ENCODE data around the gene CCRL2.
"Not testable (repeated sequence)": the region's sequence is repeated elsewhere in the genome, so short reads cannot be mapped to it uniquely, and the experiment has no call there.

CCRL2 gene

GRCh38 chr3:46405301-46406019 is 1.6 kb upstream of the CCRL2 start:
- FAIRE-seq, result no peak

- no peak for FAIRE-seq
Measured at GRCh38 chr3:46406443-46406787, 644 bp upstream of the CCRL2 start.

DNA sequence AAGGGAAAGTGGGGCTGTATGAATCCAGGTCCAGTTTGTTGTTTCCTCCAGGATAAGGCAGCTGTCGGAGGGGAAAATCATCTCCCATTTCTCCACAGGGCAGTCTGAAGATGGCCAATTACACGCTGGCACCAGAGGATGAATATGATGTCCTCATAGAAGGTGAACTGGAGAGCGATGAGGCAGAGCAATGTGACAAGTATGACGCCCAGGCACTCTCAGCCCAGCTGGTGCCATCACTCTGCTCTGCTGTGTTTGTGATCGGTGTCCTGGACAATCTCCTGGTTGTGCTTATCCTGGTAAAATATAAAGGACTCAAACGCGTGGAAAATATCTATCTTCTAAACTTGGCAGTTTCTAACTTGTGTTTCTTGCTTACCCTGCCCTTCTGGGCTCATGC is 911 bp downstream of the CCRL2 start:
- FAIRE-seq, result no peak

- FAIRE-seq, result no peak
Measured at GRCh38 chr3:46408853-46409252, 1.8 kb downstream of the CCRL2 start.

DNA sequence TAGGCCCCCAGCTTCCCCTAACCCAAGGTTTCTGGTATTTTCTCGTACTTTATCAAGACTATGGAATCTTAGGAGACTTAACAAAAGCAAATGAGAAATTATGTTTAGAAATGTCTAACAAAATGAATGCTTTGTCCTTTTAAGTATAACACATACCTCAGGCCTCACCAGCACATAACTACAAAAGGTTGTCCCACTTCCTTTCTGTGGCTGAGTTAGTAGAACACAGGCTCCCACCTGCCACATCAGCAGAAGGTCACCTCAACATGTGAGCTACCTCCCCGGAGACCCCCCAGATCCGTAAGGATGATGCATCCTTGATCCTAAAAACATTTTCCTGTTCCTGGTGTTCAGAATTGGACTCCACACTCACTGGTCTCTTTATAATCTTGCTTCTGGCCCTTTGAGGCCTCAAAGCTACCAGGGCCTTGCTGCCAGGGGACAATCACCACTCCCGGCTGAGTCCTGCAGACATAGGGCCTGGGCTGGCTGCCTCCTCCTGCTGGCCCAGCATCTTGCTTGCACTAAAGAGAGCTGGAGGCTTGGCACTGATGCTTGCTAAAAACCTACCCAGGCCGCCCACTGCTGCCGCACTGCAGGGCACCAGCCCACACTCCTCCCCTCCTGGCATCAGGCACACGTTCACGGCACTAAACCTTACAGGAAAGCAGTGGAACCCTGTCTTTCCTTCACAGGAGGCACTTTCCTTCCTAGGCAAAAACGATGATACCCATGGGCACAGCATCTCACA is 2.9 kb downstream of the CCRL2 start:
- no peak for FAIRE-seq

GRCh38 chr3:46410669-46411068 is 3.6 kb downstream of the CCRL2 start:
- FAIRE-seq, result no peak

- no peak for FAIRE-seq
Measured at GRCh38 chr3:46411271-46411670, 4.2 kb downstream of the CCRL2 start.

DNA sequence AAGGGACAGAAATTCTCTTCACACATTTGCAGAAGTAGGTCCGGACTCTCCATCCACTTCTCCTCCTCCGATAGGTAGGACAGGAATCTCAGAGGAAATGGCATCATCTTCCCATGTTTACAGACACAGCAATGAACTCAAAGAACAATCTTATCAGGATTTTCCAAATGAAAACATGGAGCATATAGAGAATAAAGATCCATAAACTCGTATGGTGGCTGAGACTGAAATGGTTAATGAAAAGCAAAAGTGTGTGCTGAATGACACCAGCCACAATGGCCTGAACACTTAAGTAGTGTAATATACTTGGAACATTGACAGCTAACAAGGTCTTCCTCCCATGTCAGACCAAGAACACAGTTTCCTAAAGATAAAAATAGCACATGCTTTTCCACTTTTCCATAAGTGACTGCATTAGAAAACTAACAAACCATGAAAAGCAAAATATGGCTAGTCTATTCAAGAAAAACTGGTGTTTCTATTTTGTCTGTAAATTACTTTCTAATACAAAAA is 5.8 kb downstream of the CCRL2 start:
- no peak for FAIRE-seq

DNA sequence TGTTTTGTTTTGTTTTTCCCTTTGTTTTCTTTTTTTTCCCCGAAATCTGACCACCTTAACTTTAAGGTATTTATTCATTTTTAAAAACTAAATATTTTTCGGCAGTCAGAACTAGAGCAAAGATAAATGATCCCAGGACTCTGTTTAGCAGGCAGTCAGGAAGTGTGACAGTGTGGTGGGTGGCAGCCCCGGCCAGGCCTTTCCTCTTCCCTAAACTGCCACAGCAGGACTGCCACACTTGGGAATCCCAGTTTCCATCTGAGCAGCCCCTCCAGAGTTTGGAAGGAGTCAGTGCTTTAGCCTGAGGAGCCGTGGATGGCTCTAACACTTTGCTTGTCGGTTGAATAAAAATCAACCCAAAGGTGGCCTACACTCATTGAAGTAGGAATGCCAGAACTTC is 6.9 kb downstream of the CCRL2 start:
- FAIRE-seq, result no peak

DNA sequence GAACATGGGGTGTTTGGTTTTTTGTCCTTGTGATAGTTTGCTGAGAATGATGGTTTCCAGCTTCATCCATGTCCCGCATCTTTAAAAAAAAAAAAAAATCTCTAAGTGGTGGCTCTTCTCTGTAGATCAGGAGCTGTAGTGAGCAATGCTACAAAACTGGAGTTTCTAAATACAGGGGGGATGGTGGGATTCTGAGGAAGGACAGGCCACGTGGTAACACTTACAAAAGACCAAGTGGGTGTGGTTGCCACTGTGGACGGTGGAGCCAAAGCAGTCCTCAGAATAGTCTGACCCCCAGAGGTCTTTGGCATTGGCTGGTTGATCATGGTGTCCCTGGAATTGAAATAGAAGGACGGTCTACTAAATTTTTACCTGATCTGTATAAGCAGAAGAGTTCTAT is 7.7 kb downstream of the CCRL2 start:
- FAIRE-seq, result no peak

GRCh38 chr3:46416125-46416810 is 9.2 kb downstream of the CCRL2 start:
- no peak for FAIRE-seq

DNA sequence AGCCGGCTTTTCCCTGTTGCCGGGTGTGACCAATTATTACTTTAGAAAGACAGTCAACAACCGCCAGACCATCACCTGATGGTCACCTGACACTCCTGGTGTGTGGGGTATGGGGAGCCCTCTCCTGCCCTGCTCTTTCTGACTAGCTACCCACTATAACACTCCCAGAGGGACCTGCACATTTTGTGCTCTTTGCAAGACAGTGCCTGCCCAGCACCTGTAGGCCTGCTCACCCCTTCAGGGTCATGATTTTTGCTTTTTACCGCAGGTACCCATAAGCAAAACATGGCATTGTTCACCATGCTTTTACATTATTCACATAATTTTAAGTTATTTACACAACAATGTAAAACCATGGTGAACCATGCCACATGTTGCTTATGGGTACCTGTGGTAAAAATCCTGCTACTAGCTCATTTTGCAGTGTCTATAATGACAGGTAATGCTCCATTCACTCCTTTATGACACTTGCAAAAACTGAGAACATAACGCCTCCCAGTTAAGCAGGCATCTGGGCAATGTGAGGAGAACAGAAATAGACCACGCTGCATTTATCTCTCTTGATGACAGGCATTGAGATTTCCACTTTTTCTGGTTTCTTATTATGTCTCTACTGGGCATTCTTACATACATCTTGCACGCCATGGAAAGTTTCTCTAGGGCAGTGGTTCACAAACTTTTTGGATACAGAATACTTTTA is 9.9 kb downstream of the CCRL2 start:
- no peak for FAIRE-seq

DNA sequence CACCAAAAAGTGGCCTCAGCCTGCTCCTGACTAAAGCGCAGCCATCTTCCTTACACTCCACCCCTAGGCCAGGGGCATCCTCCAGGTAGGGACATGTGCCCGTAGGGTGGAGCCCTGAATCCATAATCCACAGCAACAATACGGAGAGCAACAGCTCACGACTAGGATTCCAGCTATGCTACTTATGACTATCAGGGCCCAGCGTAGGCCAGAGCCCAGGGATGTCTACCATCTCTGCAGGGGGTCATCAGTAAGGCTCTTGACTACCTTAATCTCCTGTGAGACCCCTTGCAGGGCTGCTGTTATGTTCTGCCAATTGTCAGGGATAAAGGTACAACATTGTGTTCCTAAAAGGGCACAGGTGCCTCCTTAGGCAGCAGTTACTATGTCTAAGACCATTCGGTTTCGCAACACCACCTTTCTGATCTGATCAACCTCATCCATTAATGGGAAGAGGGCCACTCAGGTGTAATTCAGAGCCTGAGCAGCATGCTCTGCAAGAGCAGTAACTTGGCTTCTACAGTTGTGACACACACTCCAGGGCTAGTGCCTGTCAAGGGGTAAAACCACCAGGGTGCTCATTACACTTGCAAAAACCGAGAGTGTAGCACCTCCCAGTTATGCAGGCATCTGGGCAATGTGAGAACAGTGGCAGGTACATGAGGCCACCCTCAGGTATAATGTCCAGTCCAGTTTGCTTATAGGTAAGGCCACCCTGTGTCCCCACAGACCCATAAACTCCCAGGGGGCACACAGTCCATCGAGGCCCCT is 11.0 kb downstream of the CCRL2 start:
- no peak for FAIRE-seq

DNA sequence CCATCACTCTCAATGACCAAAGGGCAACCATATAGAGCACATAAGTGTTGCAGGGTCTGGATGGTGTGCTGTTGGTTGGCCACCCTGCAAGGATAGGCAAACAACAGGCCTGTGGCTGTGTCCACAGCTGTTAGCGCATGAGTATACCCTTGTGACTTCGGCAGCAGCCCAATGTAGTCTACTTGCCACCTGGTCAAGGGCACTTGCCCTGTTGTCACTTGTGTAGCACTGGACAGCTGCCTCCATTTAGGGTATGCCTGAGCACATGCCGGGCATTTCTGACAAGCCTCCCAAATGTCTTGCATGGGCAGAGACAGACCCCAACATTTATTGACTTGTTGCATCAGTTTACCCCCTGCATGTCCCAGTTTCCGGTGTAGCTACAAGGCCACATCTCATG is 12.8 kb downstream of the CCRL2 start:
- no peak for FAIRE-seq

DNA sequence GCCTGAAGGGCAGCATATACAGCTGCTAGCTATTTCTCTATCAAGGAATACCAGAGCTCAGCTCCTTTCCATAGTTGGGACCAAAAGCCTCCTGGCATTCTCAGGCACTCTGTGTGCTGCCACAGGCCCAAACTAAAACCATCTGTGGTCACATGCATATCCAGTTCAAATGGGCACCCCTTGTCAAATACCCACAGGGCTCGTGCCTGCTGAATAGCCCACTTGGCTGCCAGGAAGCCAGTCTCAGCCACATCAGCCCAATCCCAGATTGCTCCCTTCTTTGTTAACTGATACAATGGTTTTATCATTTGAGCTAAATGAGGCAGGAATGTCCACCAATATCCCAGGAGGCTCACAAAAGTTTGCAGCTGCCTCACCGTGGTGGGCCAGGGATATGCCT is 13.9 kb downstream of the CCRL2 start:
- no peak for FAIRE-seq

DNA sequence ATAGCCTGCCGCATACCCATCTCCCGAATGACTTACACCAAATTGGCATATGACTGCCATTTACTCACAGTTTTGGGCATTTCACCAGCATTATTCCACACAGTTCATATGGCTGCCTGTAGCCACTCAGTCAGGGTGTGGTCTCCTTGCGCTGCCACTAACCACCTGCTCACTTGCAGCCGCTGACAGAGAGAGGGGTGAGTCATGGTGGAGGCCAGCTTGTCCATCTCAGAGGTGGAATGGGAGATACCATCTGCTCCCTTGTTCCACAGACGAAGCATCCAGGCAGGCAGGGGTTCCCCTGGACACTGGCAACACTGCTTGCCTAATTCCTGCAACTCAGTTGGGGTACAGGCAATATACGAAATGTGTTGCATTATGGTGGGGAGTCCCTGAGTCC is 15.6 kb downstream of the CCRL2 start:
- no peak for FAIRE-seq

DNA sequence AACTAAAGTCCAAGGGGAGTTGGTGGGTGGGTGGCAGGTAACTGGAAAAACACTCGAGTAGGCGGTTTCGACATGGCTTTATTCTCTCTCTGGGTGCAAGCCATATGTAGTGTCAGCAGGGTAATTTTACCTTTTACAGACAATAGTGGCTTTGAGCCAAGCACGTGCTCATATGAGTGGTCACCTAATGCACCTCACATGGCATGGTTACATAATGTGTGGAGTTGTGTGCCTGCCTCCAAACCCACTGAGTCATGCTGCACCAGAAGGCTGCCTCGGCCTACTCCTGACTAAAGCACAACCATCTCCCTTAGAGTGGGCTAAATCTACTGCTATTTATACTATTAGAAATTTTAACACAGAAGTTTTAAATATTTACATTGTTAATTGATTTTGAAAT is 16.5 kb downstream of the CCRL2 start:
- FAIRE-seq, result no peak

GRCh38 chr3:46426476-46426875 is 19.4 kb downstream of the CCRL2 start:
- not testable (repeated sequence) for FAIRE-seq

DNA sequence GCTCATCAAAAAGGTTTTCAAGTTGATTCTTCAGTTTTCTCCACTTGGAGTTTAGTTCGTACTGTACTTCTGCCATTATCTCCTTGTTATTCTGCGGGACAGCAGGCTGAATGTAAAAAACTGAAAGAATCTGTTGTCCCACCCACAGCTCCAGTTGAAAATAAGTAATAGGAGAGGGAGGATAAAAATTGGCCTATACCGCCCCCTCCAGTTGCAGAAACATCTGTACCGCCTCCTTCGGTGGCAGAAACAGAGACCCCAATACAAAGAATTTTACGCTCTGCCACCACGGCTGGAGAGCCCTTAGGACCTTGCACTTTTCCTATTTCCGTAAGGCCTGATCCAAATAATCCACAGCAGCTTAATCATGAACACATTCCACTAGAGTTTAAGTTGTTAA is 20.3 kb downstream of the CCRL2 start:
- not testable (repeated sequence) for FAIRE-seq

DNA sequence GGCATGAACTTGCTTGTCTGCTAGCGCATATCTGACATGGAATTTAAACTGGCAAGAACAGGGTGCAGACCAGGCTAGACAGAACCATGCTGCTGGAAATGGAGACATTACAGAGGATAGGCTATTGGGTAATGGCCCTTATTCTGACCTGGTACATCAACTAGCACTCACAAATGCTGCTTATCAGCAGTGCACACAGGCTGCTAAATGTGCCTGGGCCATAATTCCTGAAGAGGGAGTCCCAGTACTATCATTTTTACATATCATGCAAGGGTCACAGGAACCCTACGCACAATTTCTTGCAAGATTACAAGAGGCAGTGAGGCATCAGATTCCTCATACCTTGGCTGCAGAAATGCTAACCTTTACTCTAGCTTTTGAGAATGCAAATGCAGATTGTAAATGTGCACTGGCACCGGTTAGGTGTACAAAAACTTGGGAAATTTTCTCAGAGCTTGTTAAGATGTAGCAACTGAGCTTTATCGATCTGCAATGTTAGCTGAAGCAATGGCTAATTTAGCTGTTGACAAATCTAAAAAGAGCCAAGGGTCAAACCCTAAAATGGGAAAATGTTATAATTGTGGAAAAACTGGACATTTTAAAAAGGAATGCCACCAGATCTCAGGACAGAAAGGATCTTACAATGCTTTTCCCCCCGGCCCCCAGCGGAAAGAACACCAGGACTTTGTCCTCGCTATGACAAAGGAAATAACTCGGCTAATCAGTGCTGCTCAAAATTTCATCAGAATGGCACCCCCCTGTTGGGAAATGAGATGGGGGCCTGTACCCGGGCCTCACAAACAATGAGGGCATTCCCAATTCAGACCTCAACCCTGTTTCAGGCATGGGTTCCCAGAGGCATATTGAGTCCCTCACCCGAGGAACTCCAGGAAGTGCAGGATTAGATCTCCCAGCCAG is 21.1 kb downstream of the CCRL2 start:
- no peak for FAIRE-seq

GRCh38 chr3:46429250-46429649 is 22.2 kb downstream of the CCRL2 start:
- no peak for FAIRE-seq

Data from colon (tissue), 2 donors.